Activated T-cell treated with anti-CD3 and anti-CD28 coated beads for 1 hour (primary cell): ENCODE measurements around the gene SMCP.

Source experiments
- DNase-seq: peaks from one replicate; pipeline ENCODE4 v3.0.0-alpha.2; 2020; ENCODE audit warnings: low read depth

The SMCP gene

DNA sequence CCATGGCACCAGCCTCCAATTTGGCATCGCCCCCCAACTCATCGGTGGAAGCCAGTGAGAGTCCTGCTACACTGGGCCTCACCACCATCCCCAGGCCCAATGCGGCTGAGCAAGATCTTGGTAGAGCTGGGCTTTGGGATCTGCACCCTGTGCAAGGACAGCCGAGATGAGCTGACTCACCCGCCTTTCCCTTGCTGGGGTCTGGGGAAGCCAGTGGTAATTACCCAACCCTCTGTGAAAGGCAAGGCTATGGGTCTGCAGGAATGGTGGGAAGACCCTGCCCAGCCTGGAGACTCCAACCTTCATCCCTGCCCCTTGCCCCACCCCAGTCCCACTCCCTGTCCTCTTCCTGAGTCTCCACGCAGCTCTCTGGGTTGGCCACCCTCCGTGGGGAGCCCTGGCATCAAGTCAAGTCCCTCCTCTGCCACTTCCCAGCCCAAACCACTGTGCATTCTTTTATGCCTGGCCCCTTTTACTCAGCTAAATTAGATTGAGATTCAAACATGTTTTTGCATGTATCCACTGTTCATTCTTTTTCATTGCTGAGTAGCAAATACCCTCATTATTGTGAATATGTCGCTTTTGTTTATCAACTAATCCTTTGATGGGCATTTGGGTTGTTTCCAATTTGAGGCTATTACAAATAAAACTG, 8.8 kb downstream of the SMCP start:
- DNase-seq = no peak

DNA sequence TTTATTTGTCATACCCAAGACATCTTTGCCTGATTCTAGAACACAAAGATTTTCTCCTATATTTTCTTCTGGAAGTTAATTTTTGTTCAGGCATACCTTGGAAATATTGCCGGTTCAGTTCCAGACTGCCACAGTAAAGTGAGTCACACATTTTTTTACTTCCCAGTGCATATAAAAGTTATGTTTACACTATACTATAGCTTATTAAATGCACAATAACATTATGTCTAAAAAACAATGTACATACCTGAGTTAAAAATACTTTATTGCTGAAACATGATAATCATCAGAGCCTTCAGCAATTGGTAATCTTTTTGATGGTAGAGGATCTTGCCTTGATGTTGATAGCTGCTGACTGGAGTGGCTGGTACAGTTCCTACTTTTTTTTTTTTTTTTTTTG, 10.0 kb downstream of the SMCP start:
- DNase-seq = no peak

DNA sequence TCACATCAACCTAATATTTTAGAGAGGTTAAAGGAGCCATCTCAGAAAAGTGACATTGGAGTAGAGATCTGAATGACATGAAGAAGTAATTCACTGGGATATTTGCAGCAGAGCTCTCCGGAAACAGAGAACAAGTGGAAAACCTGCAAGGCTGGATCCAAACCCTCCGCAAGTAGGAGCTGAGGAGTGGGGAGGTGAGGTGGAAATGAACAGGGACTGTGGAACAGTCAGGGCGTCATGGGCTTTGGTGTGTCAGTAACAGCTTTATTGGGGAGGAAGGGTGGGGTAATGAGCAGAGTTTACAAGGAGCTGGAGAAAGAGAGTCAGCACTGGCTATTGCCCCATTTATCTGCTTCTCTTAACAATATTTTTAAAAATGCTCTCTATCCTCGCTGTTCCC, 20.9 kb downstream of the SMCP start:
- no peak for DNase-seq

DNA sequence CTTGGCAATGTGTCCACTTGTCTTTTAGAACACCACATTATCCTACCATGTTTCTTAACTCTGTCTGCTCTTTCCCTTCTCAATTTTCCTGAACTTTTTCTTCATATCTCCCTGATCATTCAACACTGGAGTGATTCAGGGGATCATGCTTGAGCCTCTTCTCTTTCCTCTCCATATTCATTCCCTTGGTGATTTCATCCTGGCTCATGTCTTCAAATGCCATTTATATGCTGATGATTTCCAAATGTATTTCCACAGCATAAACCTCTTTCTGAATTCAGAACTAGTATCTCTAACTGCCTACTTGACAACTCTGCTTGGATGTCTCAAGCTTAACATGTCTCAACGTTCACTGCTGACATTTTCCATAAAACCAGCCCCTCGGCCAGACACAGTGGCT, 21.8 kb downstream of the SMCP start:
- no peak for DNase-seq

DNA sequence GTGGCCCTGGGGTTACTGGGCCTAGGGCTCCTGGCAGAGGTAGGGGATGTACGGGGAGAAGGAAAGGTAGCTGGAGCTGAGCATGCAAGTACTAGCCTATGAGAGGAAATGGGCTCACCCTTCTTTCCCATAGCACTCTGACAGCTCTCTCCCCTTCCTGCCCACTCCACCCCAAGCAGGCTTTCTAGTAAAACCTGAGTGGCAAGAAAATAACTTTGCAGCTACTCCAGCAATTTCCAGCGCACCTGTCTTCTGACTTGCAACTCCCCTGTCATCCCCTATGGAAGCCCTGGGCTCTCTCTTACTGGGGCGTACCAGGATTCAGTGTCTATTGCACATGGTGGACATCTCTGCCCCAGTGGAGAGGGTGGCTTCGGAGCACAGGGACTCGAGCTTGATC, 23.5 kb downstream of the SMCP start:
- no peak for DNase-seq

DNA sequence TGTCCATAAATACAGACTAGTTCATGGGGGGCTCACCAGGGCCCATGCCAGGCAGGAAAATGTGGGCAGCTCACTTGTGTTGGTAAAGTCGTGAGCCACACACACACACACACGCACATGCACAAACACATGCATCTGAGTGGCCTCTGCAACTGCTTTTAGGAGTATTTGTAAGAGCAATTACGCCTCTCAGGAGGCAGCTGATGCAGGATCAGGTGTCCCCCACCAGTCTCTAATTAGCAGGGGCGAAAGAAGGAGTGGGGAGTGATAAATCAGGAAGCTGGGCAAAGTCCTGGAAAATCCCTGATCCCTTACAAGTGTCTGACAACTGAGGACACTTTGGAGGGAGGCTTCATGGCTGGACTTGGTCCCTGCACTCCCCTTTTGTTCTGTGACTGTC, 24.5 kb downstream of the SMCP start:
- DNase-seq = no peak

DNA sequence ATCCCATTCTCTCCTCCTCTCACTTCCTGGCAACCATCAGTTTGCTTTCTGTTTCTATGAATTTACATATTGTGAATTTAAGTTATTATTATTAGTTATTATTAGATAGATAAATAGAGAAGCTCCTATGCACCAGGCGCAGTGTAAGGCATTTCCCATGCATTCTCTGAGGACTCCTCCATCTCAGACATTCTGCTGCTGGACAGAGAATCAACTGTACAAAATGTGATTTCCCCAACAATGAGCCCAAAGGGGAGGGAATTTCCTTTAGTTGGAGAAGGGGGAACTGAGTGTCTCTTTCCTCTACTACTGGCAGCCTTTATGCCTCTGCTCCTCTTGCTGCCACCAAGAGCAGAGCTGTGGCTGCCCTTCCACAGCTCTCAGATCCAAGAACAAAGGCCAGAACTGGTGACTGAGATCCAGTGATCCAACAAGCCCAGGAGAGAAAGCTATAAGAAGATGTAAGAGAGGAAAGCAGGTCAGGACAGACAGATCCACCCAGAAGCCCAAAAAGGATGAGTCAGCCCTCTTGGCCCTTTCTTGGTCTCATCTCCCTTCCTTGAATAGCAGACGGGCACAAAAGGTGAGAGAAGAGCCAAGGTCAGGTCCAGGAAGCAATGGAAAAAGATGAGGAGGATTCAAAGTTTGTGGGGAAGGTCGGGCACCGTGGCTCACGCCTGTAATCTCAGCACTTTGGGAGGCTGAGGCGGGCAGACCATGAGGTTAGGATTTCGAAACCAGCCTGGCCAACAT, 26.7 kb downstream of the SMCP start:
- no peak for DNase-seq

DNA sequence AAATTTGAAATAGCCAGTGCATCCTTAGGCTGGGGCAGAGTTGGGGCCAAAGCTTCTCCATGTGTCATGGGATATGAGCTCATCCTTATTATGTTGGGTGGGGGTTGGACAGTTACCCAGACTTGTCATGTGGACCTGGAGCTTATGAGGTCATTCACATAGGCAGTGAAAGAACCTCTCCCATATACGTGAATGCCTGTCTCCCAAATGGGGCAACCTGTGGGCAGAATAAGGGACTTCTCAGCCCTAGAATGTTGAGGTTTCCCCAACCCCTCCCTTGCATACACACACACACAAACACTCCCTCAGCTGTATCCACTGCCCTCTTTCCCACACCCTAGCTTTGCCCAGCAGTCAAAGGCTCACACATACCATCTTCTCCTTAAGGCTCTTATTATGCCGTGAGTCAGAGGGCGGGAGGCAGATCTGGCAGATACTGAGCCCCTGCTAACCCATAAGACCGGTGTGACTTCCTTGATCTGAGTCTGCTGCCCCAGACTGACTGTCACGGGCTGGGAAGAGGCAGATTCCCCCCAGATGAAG, 28.0 kb downstream of the SMCP start:
- DNase-seq = no peak

DNA sequence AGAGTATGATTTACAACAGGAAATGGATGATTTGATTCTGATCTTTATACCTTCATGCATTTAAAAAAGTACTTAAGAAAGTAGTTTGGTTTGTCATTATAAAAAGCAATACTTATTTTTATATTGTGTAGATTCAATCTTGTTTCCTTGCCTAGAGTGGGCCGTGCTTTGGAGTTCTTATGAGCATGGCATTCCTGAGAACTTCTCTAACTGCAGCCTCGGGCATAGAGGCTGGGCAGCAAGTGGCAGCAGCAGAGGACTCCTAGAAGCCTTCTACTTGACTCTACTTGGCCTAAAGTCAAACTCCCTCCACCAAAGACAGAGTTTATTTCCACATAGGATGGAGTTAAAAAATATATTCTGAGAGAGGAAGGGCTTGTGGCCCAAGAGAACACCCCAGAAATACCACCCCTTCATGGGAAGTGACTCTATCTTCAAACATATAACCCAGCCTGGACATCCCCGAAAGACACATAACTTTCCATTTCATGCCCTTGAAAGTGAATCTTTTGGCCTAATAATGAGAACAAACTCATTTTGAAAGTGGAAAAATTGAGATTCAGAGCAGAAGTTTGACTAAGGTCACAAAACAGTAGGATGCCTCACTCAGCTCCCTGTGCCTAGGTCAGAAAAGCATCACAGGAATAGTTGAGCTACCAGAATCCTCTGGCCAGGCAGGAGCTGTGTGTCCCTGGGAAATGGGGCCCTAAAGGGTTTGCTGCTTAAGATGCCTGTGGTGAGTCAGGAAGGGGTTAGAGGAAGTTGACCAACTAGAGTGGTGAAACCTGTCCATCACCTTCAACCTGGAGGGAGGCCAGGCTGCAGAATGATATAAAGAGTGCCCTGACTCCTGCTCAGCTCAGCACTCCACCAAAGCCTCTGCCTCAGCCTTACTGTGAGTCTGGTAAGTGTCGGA, 29.8 kb downstream of the SMCP start, which contains the start of gene IVL:
IVL (plus strand) TSS at position 861 of the 916 bp plus-strand sequence. CDS start 1,252 bp downstream, outside the sequence.
- DNase-seq = no peak

DNA sequence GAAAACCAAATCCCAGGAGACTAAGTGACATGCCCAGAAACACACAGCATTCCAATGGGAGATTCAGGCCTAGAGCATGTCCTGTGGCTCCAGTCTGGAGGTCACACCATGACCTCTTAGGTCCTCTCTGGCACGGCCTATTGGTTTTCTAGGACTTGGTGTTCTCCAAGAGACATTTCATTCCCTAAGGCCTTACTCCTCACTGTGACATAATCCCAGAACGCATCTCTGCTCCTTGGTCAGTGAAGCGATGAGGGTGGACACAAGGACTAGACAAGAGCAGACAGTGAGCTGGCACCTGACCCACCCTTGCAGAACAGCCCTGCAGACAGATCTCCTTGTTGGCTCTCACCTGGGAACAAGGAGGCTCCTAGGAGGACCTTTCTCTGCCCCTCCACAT, 31.1 kb downstream of the SMCP start:
- DNase-seq = no peak

DNA sequence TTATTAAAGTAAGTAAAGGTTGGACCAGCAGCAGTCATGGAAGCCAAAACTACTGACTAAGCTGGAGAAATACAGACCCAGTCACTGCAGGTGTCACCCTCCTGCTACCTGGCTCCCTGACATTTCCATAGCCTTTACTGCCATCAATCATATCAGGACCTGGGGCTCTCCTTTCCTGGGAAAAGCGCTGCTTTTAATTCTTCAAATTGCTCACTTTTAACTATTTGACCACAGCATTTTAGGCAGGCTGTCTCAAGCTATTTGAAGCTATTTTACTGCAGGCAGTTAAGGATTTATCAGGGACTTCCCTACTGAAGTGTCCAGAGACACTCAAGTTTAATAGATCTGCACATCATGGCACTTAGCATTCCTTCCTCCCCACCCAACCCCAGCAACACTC, 34.3 kb downstream of the SMCP start:
- no peak for DNase-seq

DNA sequence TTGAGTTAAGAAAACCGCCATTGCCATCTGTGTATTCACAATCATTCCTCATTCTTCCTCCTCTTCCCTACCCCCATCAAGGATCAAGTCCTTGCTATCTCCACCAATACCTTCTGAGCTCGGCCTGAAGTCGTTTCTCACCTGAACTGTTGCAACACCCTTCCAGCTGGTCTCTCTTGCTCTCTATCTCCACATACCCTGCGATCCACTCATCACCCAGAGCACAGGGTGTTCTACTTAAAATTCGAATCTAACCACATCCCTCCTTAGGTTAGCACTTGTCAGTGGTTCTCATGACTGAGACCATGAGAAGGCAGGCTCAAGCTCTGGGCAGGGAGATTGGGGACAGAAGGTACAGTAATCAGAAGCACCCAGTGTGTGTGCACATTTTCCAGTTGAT, 34.8 kb downstream of the SMCP start:
- DNase-seq = no peak

DNA sequence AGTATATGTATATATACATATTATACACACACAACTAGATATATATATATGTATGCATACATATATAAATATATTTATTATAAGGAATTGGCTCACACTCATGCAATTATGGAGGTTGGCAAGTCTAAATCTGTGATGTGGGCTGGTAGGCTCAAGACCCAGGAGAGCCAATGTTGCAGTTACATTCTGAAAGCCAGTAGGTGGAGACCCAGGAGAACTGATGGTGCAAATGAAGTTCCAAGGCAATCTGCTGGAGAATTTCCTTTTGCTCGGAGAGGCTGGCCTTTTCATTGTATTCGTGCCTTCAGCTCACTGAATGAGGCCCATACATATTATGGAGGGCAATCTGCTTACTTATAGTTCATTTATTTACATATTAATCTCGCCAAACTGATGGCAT, 39.7 kb downstream of the SMCP start:
- no peak for DNase-seq

DNA sequence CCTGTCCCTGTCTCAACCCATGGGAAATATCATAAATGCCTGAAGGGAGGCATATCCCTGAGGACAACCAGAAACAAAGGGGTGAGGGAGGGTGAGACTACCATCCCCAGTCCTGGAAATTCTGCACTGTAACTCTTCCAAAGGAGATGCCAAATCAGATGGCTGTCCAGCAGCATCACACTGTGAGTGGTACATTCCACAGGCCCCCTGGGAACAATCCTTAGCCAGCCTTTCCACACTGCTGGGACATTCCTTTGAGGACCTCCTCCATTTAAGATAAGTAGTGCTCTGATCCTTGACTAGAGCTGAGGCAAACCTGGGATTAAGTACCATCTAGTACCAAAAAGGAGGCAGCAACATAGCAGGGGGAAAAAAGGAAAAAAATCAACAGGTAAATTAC, 40.9 kb downstream of the SMCP start:
- DNase-seq = no peak

DNA sequence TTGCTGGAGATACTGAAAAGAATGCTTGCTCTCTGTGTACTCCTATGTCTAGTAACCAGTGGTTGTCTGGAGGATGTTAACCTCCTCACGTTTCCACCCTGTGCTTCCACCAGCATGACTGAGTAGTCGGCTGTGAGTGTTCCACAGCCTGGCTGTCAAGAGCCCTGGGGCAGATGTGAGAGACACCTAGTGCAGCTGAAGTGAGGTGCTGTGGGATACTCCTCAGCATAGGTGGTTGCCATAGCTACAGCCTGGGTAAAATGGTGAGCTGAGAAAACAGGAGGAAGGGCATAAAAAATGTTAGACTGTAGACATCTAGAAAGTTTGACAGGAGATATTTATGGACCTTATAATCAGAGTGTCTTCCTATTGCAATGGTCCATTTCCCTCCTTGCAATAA, 46.1 kb downstream of the SMCP start:
- DNase-seq = no peak

DNA sequence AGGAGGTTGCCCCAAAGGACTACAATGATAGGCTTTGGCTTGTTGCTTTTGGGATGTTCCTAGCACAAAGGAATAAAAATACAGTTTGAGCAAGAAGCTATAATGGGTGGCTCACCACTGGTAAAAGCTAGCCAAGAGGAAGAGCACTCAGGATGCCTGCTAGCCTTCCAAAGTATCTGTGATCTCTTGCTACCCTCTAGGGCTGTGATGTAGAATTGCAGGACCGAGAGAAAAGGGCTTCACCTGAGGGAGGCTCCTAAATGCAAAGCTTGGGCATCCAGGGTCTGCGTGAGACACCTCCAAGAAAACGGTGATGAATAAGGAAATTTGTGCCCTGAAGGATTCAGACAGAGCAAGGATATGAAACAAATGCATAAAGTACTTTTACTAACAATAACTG, 48.0 kb downstream of the SMCP start:
- no peak for DNase-seq

DNA sequence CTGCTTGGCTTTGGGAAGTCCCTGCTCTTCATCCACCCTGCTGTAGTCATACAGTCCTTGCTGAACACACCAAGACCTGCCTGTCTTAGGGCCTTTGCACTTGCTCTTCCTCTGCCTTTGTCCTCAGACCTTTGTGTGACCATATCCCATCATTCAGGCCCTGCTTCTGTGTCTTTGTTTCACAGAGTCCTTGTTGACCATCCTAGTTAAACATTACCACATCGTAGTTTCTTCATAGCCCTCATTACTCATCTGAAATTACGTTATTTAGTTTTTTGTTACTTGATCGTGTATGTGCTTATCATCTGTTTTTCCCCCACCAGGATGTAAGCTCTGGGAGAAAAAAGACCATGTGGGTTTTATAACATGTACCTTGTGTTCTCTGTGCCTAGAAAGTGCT, 50.5 kb downstream of the SMCP start:
- DNase-seq = no peak

DNA sequence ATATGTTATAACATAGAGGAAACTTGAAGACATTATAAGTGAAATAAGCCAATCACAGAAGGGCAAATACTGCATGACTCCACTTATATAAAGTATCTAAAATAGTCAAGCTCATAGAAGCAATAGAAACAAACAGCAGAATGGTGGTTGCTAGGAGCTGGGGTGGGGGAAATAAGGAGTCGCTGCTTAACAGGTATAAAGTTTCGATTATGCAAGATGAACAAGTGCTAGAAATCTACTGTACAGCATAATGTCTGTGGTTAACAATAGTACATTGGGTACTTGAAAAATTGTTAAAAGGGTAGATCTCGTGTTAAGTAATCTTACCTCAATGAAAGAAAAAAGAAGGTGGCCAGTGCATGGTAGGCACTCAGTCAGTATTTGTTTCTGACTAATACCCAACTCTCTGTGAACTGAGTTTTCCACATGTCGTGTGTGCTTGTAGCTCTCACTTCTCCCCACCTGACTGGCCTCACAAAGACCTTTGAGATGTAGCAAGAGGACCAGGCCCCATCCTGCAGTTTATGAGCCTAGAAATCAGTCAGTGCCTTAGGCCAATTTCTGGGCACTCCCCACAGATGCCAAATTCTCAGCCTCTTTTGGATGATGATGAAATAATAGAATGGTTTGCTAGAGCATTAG, 54.2 kb downstream of the SMCP start:
- DNase-seq = no peak

DNA sequence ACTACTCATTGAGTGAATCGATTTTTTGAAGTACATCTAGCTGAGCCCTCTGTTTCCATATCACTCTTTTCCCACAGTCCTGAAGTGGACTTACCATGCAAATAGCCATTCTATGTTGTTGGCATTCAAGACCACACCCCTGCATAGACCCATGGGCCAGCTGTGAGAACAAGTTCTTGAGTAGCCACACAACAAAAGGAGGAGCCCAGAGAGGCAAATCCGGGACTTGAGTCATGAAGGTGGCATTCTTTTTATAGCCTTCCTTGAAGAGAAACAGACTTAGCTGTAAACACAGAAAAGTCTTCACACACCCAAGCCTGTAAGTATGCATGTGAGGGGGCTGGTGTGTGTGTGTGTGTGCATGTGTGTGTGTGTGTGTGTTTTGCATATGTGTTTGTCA, 55.1 kb downstream of the SMCP start:
- DNase-seq = no peak
